ENCODE data around the gene FSD1.

FSD1 gene

GRCh38 chr19:4277191-4277696 lies 27.2 kb upstream of the FSD1 start:
- no peak for DNase-seq (ENCODE audit: low read depth)
- TF ChIP-seq CTCF (IDR thresholded peaks at IDR 0.05; ENCODE audit: low read length, missing control alignments) = no peak
- H3K4me3 ChIP-seq (replicated peaks; ENCODE audit: low read depth, low read length) = no peak overlapping the region

- no peak for TF ChIP-seq CTCF (IDR thresholded peaks at IDR 0.05; ENCODE audit: low read length, missing control alignments)
- no peak overlapping the region for H3K4me3 ChIP-seq (replicated peaks; ENCODE audit: low read depth, low read length)
- DNase-seq (ENCODE audit: low read depth) = no peak
These were observed 26.4 kb upstream of the FSD1 start for GRCh38 chr19:4278010-4278409.

GRCh38 chr19:4278419-4279266 lies 25.8 kb upstream of the FSD1 start, which contains the start of gene SHD:
TSS of gene SHD (plus strand) at chr19:4279266. CDS start at chr19:4280064, 798 bp downstream.
- DNase-seq (ENCODE audit: low read depth) = no peak
- no peak within 1 kb of the TSS for H3K4me3 ChIP-seq (replicated peaks; ENCODE audit: low read depth, low read length)
- TF ChIP-seq CTCF (IDR thresholded peaks at IDR 0.05; ENCODE audit: low read length, missing control alignments) = no peak

- no peak overlapping the region for H3K4me3 ChIP-seq (replicated peaks; ENCODE audit: low read depth, low read length)
- DNase-seq (ENCODE audit: low read depth) = no peak
- TF ChIP-seq CTCF (IDR thresholded peaks at IDR 0.05; ENCODE audit: low read length, missing control alignments) = no peak
These were observed 25.2 kb upstream of the FSD1 start for GRCh38 chr19:4279267-4279529.

GRCh38 chr19:4279530-4280422 lies 24.6 kb upstream of the FSD1 start:
- TF ChIP-seq CTCF (IDR thresholded peaks at IDR 0.05; ENCODE audit: low read length, missing control alignments) = no peak
- DNase-seq (ENCODE audit: low read depth) = no peak
- H3K4me3 ChIP-seq (replicated peaks; ENCODE audit: low read depth, low read length) = no peak overlapping the region

- no peak overlapping the region for H3K4me3 ChIP-seq (replicated peaks; ENCODE audit: low read depth, low read length)
- DNase-seq (ENCODE audit: low read depth) = no peak
- TF ChIP-seq CTCF (IDR thresholded peaks at IDR 0.05; ENCODE audit: low read length, missing control alignments) = no peak
These were observed 20.0 kb upstream of the FSD1 start for GRCh38 chr19:4284176-4284958.
